Trophoblast cell (in vitro differentiated cells and primary cell): ENCODE data around the gene BLVRB.

Source experiments
- DNase-seq, 2 donors: peaks; one replicate each; pipeline ENCODE4 v3.0.0-alpha.2; 2016
- H2AFZ ChIP-seq: 2 replicates; pipeline ENCODE4 v1.6.1; 2013; ENCODE audit warnings: low read length, moderate library complexity, mild to moderate bottlenecking; ENCODE audit not compliant: insufficient read depth, poor library complexity
- H2AK5ac ChIP-seq: 2 replicates; pipeline ENCODE4 v1.6.1; 2013; ENCODE audit warnings: mild to moderate bottlenecking, low read length
- H2BK120ac ChIP-seq: 2 replicates; pipeline ENCODE4 v1.6.1; 2013; ENCODE audit warnings: low read length, mild to moderate bottlenecking, moderate library complexity; ENCODE audit not compliant: insufficient read depth, poor library complexity
- H2BK12ac ChIP-seq: 2 replicates; pipeline ENCODE4 v1.6.1; 2013; ENCODE audit warnings: mild to moderate bottlenecking, low read length, moderate library complexity
- H2BK5ac ChIP-seq: 2 replicates; pipeline ENCODE4 v1.6.1; 2013; ENCODE audit warnings: low read length, low read depth, moderate library complexity, mild to moderate bottlenecking; ENCODE audit not compliant: poor library complexity
- H3K14ac ChIP-seq: 2 replicates; pipeline ENCODE4 v1.6.1; 2013; ENCODE audit warnings: mild to moderate bottlenecking, low read length
- H3K18ac ChIP-seq: 2 replicates; pipeline ENCODE4 v1.6.1; 2013; ENCODE audit warnings: mild to moderate bottlenecking, low read length
- H3K23ac ChIP-seq: 2 replicates; pipeline ENCODE4 v1.6.1; 2013; ENCODE audit warnings: low read length
- H3K27ac ChIP-seq: 2 replicates; pipeline ENCODE4 v1.5.1; 2013; ENCODE audit warnings: low read depth, mild to moderate bottlenecking, inconsistent platforms, low read length, moderate library complexity
- H3K27me3 ChIP-seq: 2 replicates; pipeline ENCODE4 v1.6.1; 2013; ENCODE audit warnings: inconsistent platforms, mild to moderate bottlenecking, low read length, moderate library complexity; ENCODE audit not compliant: insufficient read depth
- H3K36me3 ChIP-seq, 2 experiments: 1 replicate in 1 of 2; 2 replicates in 1 of 2; pipeline ENCODE4 v1.6.1; 2013; ENCODE audit warnings: low read length in 2 of 2, mild to moderate bottlenecking in 2 of 2, moderate library complexity in 1 of 2; ENCODE audit not compliant: insufficient read depth in 2 of 2, control insufficient read depth in 1 of 2
- H3K4ac ChIP-seq: 2 replicates; pipeline ENCODE4 v1.6.1; 2013; ENCODE audit warnings: low read depth, mild to moderate bottlenecking, low read length, moderate library complexity
- H3K4me1 ChIP-seq, 2 experiments: 1 replicate in 1 of 2; 2 replicates in 1 of 2; pipeline ENCODE4 v1.6.1; 2013; ENCODE audit warnings: low read length in 2 of 2, mild to moderate bottlenecking in 2 of 2, moderate library complexity in 1 of 2; ENCODE audit not compliant: insufficient read depth in 2 of 2, control insufficient read depth in 1 of 2
- H3K4me2 ChIP-seq: 2 replicates; pipeline ENCODE4 v1.6.1; 2013; ENCODE audit warnings: inconsistent platforms, mild to moderate bottlenecking, low read length, moderate library complexity
- H3K4me3 ChIP-seq: 2 replicates; pipeline ENCODE4 v1.5.1; 2013; ENCODE audit warnings: mild to moderate bottlenecking, low read depth, low read length, inconsistent platforms
- H3K79me1 ChIP-seq: one replicate; pipeline ENCODE4 v1.6.1; 2013; ENCODE audit warnings: low read length
- H3K79me2 ChIP-seq: 2 replicates; pipeline ENCODE4 v1.6.1; 2013; ENCODE audit warnings: low read length, mild to moderate bottlenecking; ENCODE audit not compliant: control insufficient read depth, insufficient read depth, poor library complexity
- H3K9ac ChIP-seq: 2 replicates; pipeline ENCODE4 v1.6.1; 2013; ENCODE audit warnings: mild to moderate bottlenecking, low read length
- H3K9me3 ChIP-seq: 2 replicates; pipeline ENCODE4 v1.6.1; 2013; ENCODE audit warnings: low read depth, mild to moderate bottlenecking, control low read depth, inconsistent platforms, low read length; ENCODE audit not compliant: insufficient read depth
- H4K12ac ChIP-seq: 2 replicates; pipeline ENCODE4 v1.6.1; 2013; ENCODE audit warnings: low read depth, mild to moderate bottlenecking, low read length, moderate library complexity
- H4K8ac ChIP-seq: 2 replicates; pipeline ENCODE4 v1.6.1; 2013; ENCODE audit warnings: low read depth, mild to moderate bottlenecking, low read length, moderate library complexity
- H4K91ac ChIP-seq: one replicate; pipeline ENCODE4 v1.6.1; 2013; ENCODE audit warnings: low read depth, mild to moderate bottlenecking, low read length, moderate library complexity
- WGBS: extraction: QIAGEN DNeasy Blood & Tissue Kit; methylation state at CpG from one replicate; pipeline ENCODE4 v1.1.7; 2013; ENCODE audit warnings: missing lambda C conversion rate; ENCODE audit not compliant: insufficient read length, insufficient coverage; ENCODE audit errors: extremely low coverage; 5-methylcytosine and 5-hydroxymethylcytosine counted together

BLVRB gene

DNA sequence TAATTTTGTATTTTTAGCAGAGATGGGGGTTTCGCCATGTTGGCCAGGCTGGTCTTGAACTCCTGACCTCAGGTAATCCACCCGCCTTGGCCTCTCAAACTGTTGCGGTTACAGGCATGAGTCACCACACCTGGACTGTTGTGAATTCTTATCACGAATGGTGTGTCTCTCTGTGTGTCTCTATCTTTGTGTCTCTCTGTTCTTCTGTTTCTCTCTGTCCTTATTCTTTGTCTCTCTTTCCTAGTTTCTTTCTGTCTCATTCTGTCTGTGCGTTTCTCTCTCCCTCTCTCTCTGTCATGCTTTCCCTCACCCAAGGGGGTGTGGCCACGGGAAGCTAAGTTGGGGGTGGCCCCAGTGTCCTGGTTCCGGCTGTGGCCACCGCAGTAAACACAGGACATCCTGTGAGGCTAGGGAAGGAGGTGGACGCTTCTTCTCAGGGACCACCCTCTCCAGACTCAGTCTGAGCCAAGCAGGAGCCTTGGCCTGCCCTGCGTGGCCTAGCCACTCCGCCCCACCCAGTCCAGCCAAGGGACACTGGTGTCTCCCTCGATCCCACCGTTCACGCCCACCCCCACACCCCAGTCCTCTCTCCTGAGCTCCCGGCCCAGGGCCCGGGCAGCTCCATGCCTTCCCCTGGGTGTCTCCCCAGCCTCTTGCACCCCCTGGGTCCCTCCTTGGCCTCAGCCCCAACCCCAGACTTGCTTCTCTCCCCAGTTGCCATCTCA, 48.5 kb downstream of the BLVRB start:
- peak overlapping the region; percentile 30 for H3K18ac ChIP-seq
- peak overlapping the region; percentile 20 for H4K91ac ChIP-seq
- peak overlapping the region; percentile 6 for H3K4ac ChIP-seq
- no CpG with 5 or more reads among the region's 16 CpGs for WGBS
- peak overlapping the region; percentile 57 for H3K14ac ChIP-seq
- H2BK120ac ChIP-seq = no peak overlapping the region
- H3K9me3 ChIP-seq = peaks cover under 1% of the 10 kb centered on the region
- H3K23ac ChIP-seq = no peak overlapping the region
- no peaks in the 10 kb centered on the region for H3K27me3 ChIP-seq
- H2AK5ac ChIP-seq = peak overlapping the region; percentile 67
- H3K4me2 ChIP-seq = no peak overlapping the region
- H3K79me2 ChIP-seq = peaks cover 1% of the 10 kb centered on the region
- peak overlapping the region; percentile 50 for H4K8ac ChIP-seq
- peak overlapping the region; percentile 63 for H2BK12ac ChIP-seq
- H2BK5ac ChIP-seq = peak overlapping the region; percentile 47
- H3K4me1 ChIP-seq = peaks cover 8 to 10% of the 10 kb centered on the region in 2 experiments
- peak in 1 of 2 donors; percentile 18 for DNase-seq
- peaks cover 13% of the 10 kb centered on the region for H3K79me1 ChIP-seq
- no peak overlapping the region for H3K27ac ChIP-seq
- no peak overlapping the region for H3K4me3 ChIP-seq
- peak overlapping the region; percentile 52 for H4K12ac ChIP-seq
- no peak overlapping the region for H3K9ac ChIP-seq
- peak overlapping the region; percentile 17 for H2AFZ ChIP-seq
- H3K36me3 ChIP-seq = no peaks in the 10 kb centered on the region

DNA sequence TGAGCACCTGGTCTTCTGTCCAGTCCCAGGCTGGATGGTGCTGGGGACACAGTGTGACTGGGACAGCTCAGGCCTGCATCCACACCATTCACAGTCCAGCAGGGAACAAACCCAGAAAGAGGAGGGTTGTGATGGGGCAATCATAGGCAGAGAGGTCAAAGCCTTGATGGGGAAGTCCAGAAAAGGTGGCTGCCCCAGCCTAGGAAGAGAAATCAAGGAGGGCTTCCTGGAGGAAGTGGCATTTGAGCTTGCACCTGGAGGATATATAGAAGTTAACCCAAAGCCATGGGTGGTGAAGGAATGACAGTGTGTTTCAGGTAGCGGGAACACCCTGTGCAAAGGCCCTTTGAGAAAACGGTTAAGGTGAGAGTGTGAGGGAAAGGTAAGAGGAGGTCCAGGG, 49.8 kb downstream of the BLVRB start:
- no peaks in the 10 kb centered on the region for H3K36me3 ChIP-seq
- no peaks in the 10 kb centered on the region for H3K27me3 ChIP-seq
- H2BK120ac ChIP-seq = no peak overlapping the region
- H3K9me3 ChIP-seq = peaks cover 2% of the 10 kb centered on the region
- no peak overlapping the region for H3K9ac ChIP-seq
- no peak overlapping the region for H3K27ac ChIP-seq
- DNase-seq = no peak
- H4K91ac ChIP-seq = no peak overlapping the region
- no CpG with 5 or more reads among the region's 2 CpGs for WGBS
- H2AK5ac ChIP-seq = no peak overlapping the region
- no peak overlapping the region for H3K18ac ChIP-seq
- no peak overlapping the region for H2AFZ ChIP-seq
- no peaks in the 10 kb centered on the region for H3K79me2 ChIP-seq
- H2BK12ac ChIP-seq = no peak overlapping the region
- H2BK5ac ChIP-seq = no peak overlapping the region
- no peak overlapping the region for H4K8ac ChIP-seq
- H3K79me1 ChIP-seq = peaks cover 9% of the 10 kb centered on the region
- H3K23ac ChIP-seq = no peak overlapping the region
- no peak overlapping the region for H3K14ac ChIP-seq
- no peak overlapping the region for H3K4ac ChIP-seq
- no peak overlapping the region for H3K4me3 ChIP-seq
- no peak overlapping the region for H3K4me2 ChIP-seq
- H4K12ac ChIP-seq = no peak overlapping the region
- H3K4me1 ChIP-seq = peaks cover 8 to 10% of the 10 kb centered on the region in 2 experiments

DNA sequence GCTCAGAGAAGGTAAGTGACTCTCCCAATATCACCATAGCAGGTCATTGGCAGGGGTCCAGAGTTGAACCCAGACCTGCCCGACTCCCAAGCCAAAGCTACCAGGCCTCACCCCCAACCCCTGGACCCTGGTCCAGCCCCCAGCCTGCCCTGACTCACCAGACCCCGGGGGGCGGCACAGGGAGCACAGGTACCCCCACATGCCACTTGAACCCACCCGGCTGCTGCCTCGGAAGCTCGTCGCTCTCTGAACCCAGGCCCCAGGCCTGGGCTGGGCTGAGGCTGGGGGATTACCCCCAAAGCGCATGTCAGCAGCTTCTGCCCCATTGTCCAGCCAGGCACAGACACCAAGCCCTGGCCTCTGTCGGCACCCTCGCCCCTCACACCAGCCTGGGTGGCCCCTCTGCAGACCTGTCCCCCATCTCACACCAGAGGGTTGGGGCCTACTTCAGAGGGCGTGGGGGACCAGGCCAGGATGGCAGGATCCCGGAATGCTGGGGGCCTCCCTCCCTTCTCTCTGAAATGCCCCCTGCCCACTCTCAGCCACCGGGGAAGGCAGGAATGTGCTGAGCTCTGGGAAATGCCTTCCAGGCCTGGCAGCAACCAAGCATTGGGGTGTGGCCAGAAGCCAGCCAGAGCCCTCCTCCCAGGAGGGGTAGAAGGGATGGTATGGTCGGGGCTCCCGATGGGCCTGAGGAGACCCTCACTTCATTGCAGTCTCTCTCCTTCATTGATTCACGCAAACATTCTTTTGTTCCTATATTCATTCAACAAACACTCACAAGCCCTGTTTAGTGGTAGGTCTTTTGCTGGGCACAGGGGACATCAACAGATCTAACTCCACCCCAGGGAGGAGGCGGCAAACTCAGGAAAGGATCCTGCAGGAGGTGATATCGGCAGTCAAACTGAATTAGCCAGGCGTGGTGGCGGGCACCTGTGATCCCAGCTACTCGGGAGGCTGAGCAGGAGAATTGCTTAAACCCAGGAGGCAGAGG, 50.7 kb downstream of the BLVRB start:
- Histone ChIP-seq H3K79me1 (peaks cover 7% of the 10 kb centered on the region), H2AK5ac (peak overlapping the region; percentile 5), H3K4me2 (no peak overlapping the region), H3K18ac (no peak overlapping the region), H2BK120ac (no peak overlapping the region), H4K12ac (no peak overlapping the region), H2BK5ac (no peak overlapping the region), H3K27ac (no peak overlapping the region), H3K9ac (no peak overlapping the region), H2AFZ (no peak overlapping the region), H4K8ac (no peak overlapping the region), H4K91ac (no peak overlapping the region), H3K36me3 (no peaks in the 10 kb centered on the region), H3K4me3 (no peak overlapping the region), H3K27me3 (no peaks in the 10 kb centered on the region), H3K14ac (no peak overlapping the region), H3K79me2 (no peaks in the 10 kb centered on the region), H3K23ac (no peak overlapping the region), H2BK12ac (no peak overlapping the region), H3K4me1 (peaks cover 8 to 10% of the 10 kb centered on the region in 2 experiments), H3K4ac (no peak overlapping the region), H3K9me3 (peaks cover 2% of the 10 kb centered on the region)
- no peak for DNase-seq
- no CpG with 5 or more reads among the region's 21 CpGs for WGBS

DNA sequence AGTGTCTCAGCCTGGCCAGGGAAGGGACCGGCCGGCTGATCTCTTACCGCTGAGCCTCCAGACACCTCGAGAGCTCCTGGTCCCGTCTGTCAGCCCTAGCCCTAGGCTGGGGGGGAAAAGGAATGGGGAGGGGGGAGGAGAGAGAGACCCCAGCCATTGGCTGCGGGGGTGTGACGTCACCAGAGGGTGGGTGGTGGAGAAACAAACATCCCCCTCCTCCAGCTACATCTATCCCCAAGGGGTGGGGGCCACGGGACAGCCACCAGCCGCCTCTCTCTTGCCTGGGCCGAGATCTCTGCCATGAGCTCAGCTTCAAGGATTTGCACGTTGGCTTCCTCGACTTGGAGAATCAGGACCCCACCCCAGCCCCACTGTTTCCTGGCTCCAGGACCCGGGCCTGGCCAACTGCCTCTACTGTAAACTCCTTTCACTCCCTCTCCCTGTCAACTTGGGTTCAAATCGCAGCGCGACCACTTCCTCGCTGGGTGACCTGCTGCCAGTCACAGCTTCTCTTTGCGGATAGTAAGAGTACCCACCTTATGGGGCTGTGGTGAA, 52.2 kb downstream of the BLVRB start, which contains the start of gene PRX:
Gene PRX (minus strand): TSS at position 88 of the 555 bp plus-strand sequence. CDS start 5,446 bp downstream, outside the sequence.
- WGBS = no CpG with 5 or more reads among the region's 18 CpGs
- Histone ChIP-seq H3K9ac (no peak within 1 kb of the TSS), H3K4me3 (no peak within 1 kb of the TSS), H4K8ac (no peak within 1 kb of the TSS), H3K18ac (no peak within 1 kb of the TSS), H3K27ac (no peak within 1 kb of the TSS), H2BK120ac (no peak within 1 kb of the TSS), H4K12ac (no peak within 1 kb of the TSS), H3K79me1 (peaks cover 7% of the 10 kb centered on the region), H3K4ac (no peak within 1 kb of the TSS), H2AK5ac (no peak within 1 kb of the TSS), H2AFZ (no peak within 1 kb of the TSS), H3K23ac (no peak within 1 kb of the TSS), H3K79me2 (no peaks in the 10 kb centered on the region), H3K4me1 (peaks cover 8 to 10% of the 10 kb centered on the region in 2 experiments), H2BK5ac (no peak within 1 kb of the TSS), H2BK12ac (no peak within 1 kb of the TSS), H4K91ac (no peak within 1 kb of the TSS), H3K9me3 (peaks cover 2% of the 10 kb centered on the region), H3K27me3 (no peaks in the 10 kb centered on the region), H3K14ac (no peak within 1 kb of the TSS), H3K4me2 (peak within 1 kb of the TSS; percentile 17), H3K36me3 (no peaks in the 10 kb centered on the region)
- no peak for DNase-seq
